Suppressor macrophage treated with lipopolysaccharide for 4 hours (primary cell): ENCODE results near the gene SAMD8.
"Not testable (repeated sequence)": the region's sequence is repeated elsewhere in the genome, so short reads cannot be mapped to it uniquely, and the experiment has no call there.

Experiments used
- DNase-seq: peaks from one replicate; pipeline ENCODE4 v3.0.0-alpha.2; 2020

Gene SAMD8

GRCh38 chr10:75199949-75200348 is 88.5 kb downstream of the SAMD8 start:
- not testable (repeated sequence) for DNase-seq

GRCh38 chr10:75201793-75202307 is 90.4 kb downstream of the SAMD8 start:
- no peak for DNase-seq

GRCh38 chr10:75202321-75203045 is 91.0 kb downstream of the SAMD8 start:
- DNase-seq: peak; percentile 12

- DNase-seq: not testable (repeated sequence)
Measured at GRCh38 chr10:75203046-75203620, 91.7 kb downstream of the SAMD8 start.

GRCh38 chr10:75203724-75204123 is 92.3 kb downstream of the SAMD8 start:
- no peak for DNase-seq

GRCh38 chr10:75205908-75206307 is 94.5 kb downstream of the SAMD8 start:
- no peak for DNase-seq

GRCh38 chr10:75206638-75207037 is 95.2 kb downstream of the SAMD8 start:
- not testable (repeated sequence) for DNase-seq

- no peak for DNase-seq
Measured at GRCh38 chr10:75207079-75207856, 95.8 kb downstream of the SAMD8 start.

GRCh38 chr10:75207857-75208144 is 96.3 kb downstream of the SAMD8 start:
- DNase-seq: no peak

- no peak for DNase-seq
Measured at GRCh38 chr10:75208181-75208580, 96.7 kb downstream of the SAMD8 start.

GRCh38 chr10:75209086-75209920 is 97.8 kb downstream of the SAMD8 start:
- DNase-seq: peak; percentile 64

GRCh38 chr10:75209921-75210281 is 98.4 kb downstream of the SAMD8 start:
- peak; percentile 85 for DNase-seq

- DNase-seq: peak; percentile 96
Measured at GRCh38 chr10:75210282-75211006, 99.0 kb downstream of the SAMD8 start, which contains the start of gene VDAC2. TSS of gene VDAC2 (plus strand) at chr10:75210796. CDS start at chr10:75211159, 363 bp downstream.

GRCh38 chr10:75211007-75211691 is 99.7 kb downstream of the SAMD8 start:
- DNase-seq: peak; percentile 67

GRCh38 chr10:75212343-75212742 is 100.9 kb downstream of the SAMD8 start:
- DNase-seq: no peak

- no peak for DNase-seq
Measured at GRCh38 chr10:75220274-75220673, 108.8 kb downstream of the SAMD8 start.

- DNase-seq: not testable (repeated sequence)
Measured at GRCh38 chr10:75221492-75221891, 110.0 kb downstream of the SAMD8 start.

- no peak for DNase-seq
Measured at GRCh38 chr10:75223507-75223906, 112.1 kb downstream of the SAMD8 start.

- DNase-seq: no peak
Measured at GRCh38 chr10:75226095-75226494, 114.6 kb downstream of the SAMD8 start.

GRCh38 chr10:75226656-75227055 is 115.2 kb downstream of the SAMD8 start:
- no peak for DNase-seq

GRCh38 chr10:75228278-75228677 is 116.8 kb downstream of the SAMD8 start:
- DNase-seq: no peak

GRCh38 chr10:75228834-75229233 is 117.4 kb downstream of the SAMD8 start:
- DNase-seq: no peak
